Hematopoietic multipotent progenitor cell treated with erythropoietin and hydrocortisone succinate and interleukin-3 and kit ligand, for 6 days (in vitro differentiated cells): Measurements from ENCODE around the gene LINGO3.
"Not testable (repeated sequence)": the region's sequence is repeated elsewhere in the genome, so short reads cannot be mapped to it uniquely, and the experiment has no call there.

ENCODE experiments used
- DNase-seq: peaks from one replicate; pipeline ENCODE4 v3.0.0-alpha.2; 2015

The LINGO3 gene

GRCh38 chr19:2308114-2308556, at the start of gene LINGO3:
Gene LINGO3 (minus strand): TSS chr19:2308154. CDS start chr19:2291776, 16,378 bp downstream.
- DNase-seq, result no peak

- no peak for DNase-seq
Measured at GRCh38 chr19:2356036-2356646, 48.2 kb upstream of the LINGO3 start.

- peak; percentile 61 for DNase-seq
Measured at GRCh38 chr19:2355168-2356035, 47.4 kb upstream of the LINGO3 start.

GRCh38 chr19:2354670-2355069, 46.7 kb upstream of the LINGO3 start:
- no peak for DNase-seq

- DNase-seq, result no peak
Measured at GRCh38 chr19:2353887-2354592, 46.1 kb upstream of the LINGO3 start.

GRCh38 chr19:2353159-2353886, 45.4 kb upstream of the LINGO3 start:
- no peak for DNase-seq

GRCh38 chr19:2352121-2352520, 44.2 kb upstream of the LINGO3 start:
- no peak for DNase-seq

GRCh38 chr19:2351591-2351990, 43.6 kb upstream of the LINGO3 start:
- DNase-seq, result no peak

- DNase-seq, result no peak
Measured at GRCh38 chr19:2350656-2351055, 42.7 kb upstream of the LINGO3 start.

- DNase-seq, result not testable (repeated sequence)
Measured at GRCh38 chr19:2349818-2350217, 41.9 kb upstream of the LINGO3 start.

GRCh38 chr19:2345794-2346663, 38.1 kb upstream of the LINGO3 start:
- peak; percentile 97 for DNase-seq

GRCh38 chr19:2345076-2345475, 37.1 kb upstream of the LINGO3 start:
- no peak for DNase-seq

- DNase-seq, result no peak
Measured at GRCh38 chr19:2344381-2344870, 36.5 kb upstream of the LINGO3 start.

- no peak for DNase-seq
Measured at GRCh38 chr19:2343289-2343982, 35.5 kb upstream of the LINGO3 start.

GRCh38 chr19:2342656-2343288, 34.8 kb upstream of the LINGO3 start:
- no peak for DNase-seq

GRCh38 chr19:2341982-2342381, 34.0 kb upstream of the LINGO3 start:
- DNase-seq, result no peak

GRCh38 chr19:2341244-2341751, 33.3 kb upstream of the LINGO3 start:
- peak; percentile 74 for DNase-seq

- no peak for DNase-seq
Measured at GRCh38 chr19:2340496-2341243, 32.7 kb upstream of the LINGO3 start.

- DNase-seq, result no peak
Measured at GRCh38 chr19:2339644-2340310, 31.8 kb upstream of the LINGO3 start.
